Right lobe of liver (tissue), 4 donors: ENCODE results near the gene IL1RL1.

Experiments used
- CTCF ChIP-seq, 4 donors: fragments of 200-600 bp in 3 of 4; fragments of 450-650 bp in 1 of 4; IDR thresholded peaks; one replicate each; pipeline versions ENCODE4 v1.5.1 to v1.8.0; 2016 to 2022; ENCODE audit warnings: antibody characterized with exemption in 4 of 4, mild to moderate bottlenecking in 2 of 4
- POLR2A ChIP-seq: fragments of 450-650 bp; IDR thresholded peaks from one replicate; pipeline ENCODE4 v1.6.1; 2017; ENCODE audit warnings: antibody characterized with exemption, mild to moderate bottlenecking
- donor health status: DM: no; HTN: no; CAD: no.
- donor health status: DM: no; HTN: no; CAD: no.
- donor health status: DM: no; HTN: yes; CAD: no.

- TF ChIP-seq CTCF (IDR thresholded peaks at IDR 0.05): no peak
- TF ChIP-seq POLR2A: no peak
Measured at GRCh38 chr2:102335871-102336366, 24.6 kb downstream of the IL1RL1 start.
